Neuronal stem cell (in vitro differentiated cells): Measurements from ENCODE around the gene SYPL2.
"Not testable (repeated sequence)": the region's sequence is repeated elsewhere in the genome, so short reads cannot be mapped to it uniquely, and the experiment has no call there.

ENCODE experiments used
- DNase-seq: peaks from one replicate; pipeline ENCODE4 v3.0.0-alpha.2; 2013; ENCODE audit warnings: low spot score
- H2AFZ ChIP-seq: one replicate; pipeline ENCODE4 v1.6.1; 2013; ENCODE audit warnings: mild to moderate bottlenecking, low read length, inconsistent platforms
- H2AK5ac ChIP-seq: 2 replicates; pipeline ENCODE4 v1.6.1; 2013; ENCODE audit warnings: low read depth, mild to moderate bottlenecking, inconsistent platforms, low read length, moderate library complexity, mixed read lengths
- H2BK120ac ChIP-seq: 2 replicates; pipeline ENCODE4 v1.6.1; 2013; ENCODE audit warnings: low read depth, mild to moderate bottlenecking, inconsistent platforms, low read length, moderate library complexity, mixed read lengths
- H2BK12ac ChIP-seq: one replicate; pipeline ENCODE4 v1.6.1; 2013; ENCODE audit warnings: low read length, inconsistent platforms
- H2BK15ac ChIP-seq: 2 replicates; pipeline ENCODE4 v1.6.1; 2013; ENCODE audit warnings: mild to moderate bottlenecking, low read length, inconsistent platforms, mixed read lengths
- H2BK5ac ChIP-seq: one replicate; pipeline ENCODE4 v1.6.1; 2013; ENCODE audit warnings: inconsistent platforms, mild to moderate bottlenecking, low read length, moderate library complexity
- H3K14ac ChIP-seq: one replicate; pipeline ENCODE4 v1.6.1; 2013; ENCODE audit warnings: low read length, inconsistent platforms
- H3K18ac ChIP-seq: 2 replicates; pipeline ENCODE4 v1.6.1; 2013; ENCODE audit warnings: low read length, inconsistent platforms
- H3K23ac ChIP-seq: 2 replicates; pipeline ENCODE4 v1.6.1; 2013; ENCODE audit warnings: low read depth, mild to moderate bottlenecking, mixed read lengths, low read length, inconsistent platforms; ENCODE audit not compliant: poor library complexity
- H3K27ac ChIP-seq: replicated peaks from 3 replicates; pipeline ENCODE4 v1.5.1; 2013; ENCODE audit warnings: low read length, inconsistent platforms
- H3K27me3 ChIP-seq, 3 experiments: 2 replicates each; pipeline ENCODE4 v1.6.1; 2013; ENCODE audit warnings: low read length in 3 of 3, mild to moderate bottlenecking in 2 of 3, inconsistent platforms in 1 of 3, low read depth in 1 of 3, mixed read lengths in 1 of 3, moderate library complexity in 1 of 3; ENCODE audit not compliant: control insufficient read depth in 3 of 3, insufficient read depth in 3 of 3
- H3K36me3 ChIP-seq, 2 donors: replicated peaks in 1 of 2; 2 replicates each; pipeline ENCODE4 v1.6.1; 2013; ENCODE audit warnings: low read length in 2 of 2; ENCODE audit not compliant: control insufficient read depth in 2 of 2, insufficient read depth in 2 of 2
- H3K4ac ChIP-seq: 2 replicates; pipeline ENCODE4 v1.6.1; 2013; ENCODE audit warnings: inconsistent platforms, mild to moderate bottlenecking, low read length, moderate library complexity
- H3K4me1 ChIP-seq, 2 donors: 1 replicate in 1 of 2; 2 replicates in 1 of 2; pipeline ENCODE4 v1.6.1; 2013; ENCODE audit warnings: low read length in 2 of 2, low read depth in 1 of 2; ENCODE audit not compliant: control insufficient read depth in 2 of 2, insufficient read depth in 1 of 2
- H3K4me2 ChIP-seq: one replicate; pipeline ENCODE4 v1.6.1; 2013; ENCODE audit warnings: mild to moderate bottlenecking, low read length, inconsistent platforms; ENCODE audit not compliant: insufficient read depth, poor library complexity, severe bottlenecking
- H3K4me3 ChIP-seq, 2 donors: 2 replicates each; pipeline ENCODE4 v1.5.1; 2013; ENCODE audit warnings: low read length in 2 of 2, mild to moderate bottlenecking in 2 of 2, inconsistent platforms in 1 of 2, moderate library complexity in 1 of 2
- H3K79me1 ChIP-seq: one replicate; pipeline ENCODE4 v1.6.1; 2013; ENCODE audit warnings: low read depth, mild to moderate bottlenecking, inconsistent platforms, low read length, moderate library complexity
- H3K9ac ChIP-seq: one replicate; pipeline ENCODE4 v1.6.1; 2013; ENCODE audit warnings: mild to moderate bottlenecking, low read depth, low read length, inconsistent platforms; ENCODE audit not compliant: poor library complexity
- H3K9me3 ChIP-seq, 2 donors: replicated peaks in 1 of 2; 2 replicates each; pipeline versions ENCODE3 to v1.6.1; 2013; ENCODE audit warnings: low read length in 2 of 2, mild to moderate bottlenecking in 2 of 2, inconsistent platforms in 1 of 2, low read depth in 1 of 2, mixed read lengths in 1 of 2, moderate library complexity in 1 of 2; ENCODE audit not compliant: control insufficient read depth in 2 of 2, insufficient read depth in 1 of 2
- H4K8ac ChIP-seq: one replicate; pipeline ENCODE4 v1.6.1; 2013; ENCODE audit warnings: low read depth, mild to moderate bottlenecking, inconsistent platforms, low read length, moderate library complexity
- H4K91ac ChIP-seq: one replicate; pipeline ENCODE4 v1.6.1; 2013; ENCODE audit warnings: low read length, low read depth, mild to moderate bottlenecking, inconsistent platforms; ENCODE audit not compliant: poor library complexity
- WGBS, 2 donors: extraction: QIAGEN DNeasy Blood & Tissue Kit; methylation state at CpG; one replicate each; pipeline ENCODE4 v1.1.7; 2013; ENCODE audit warnings: missing lambda C conversion rate in 2 of 2, mixed read lengths in 1 of 2; ENCODE audit not compliant: insufficient read length in 2 of 2, insufficient replicate concordance in 1 of 2; ENCODE audit errors: extremely low coverage in 2 of 2; 5-methylcytosine and 5-hydroxymethylcytosine counted together

The SYPL2 gene

DNA sequence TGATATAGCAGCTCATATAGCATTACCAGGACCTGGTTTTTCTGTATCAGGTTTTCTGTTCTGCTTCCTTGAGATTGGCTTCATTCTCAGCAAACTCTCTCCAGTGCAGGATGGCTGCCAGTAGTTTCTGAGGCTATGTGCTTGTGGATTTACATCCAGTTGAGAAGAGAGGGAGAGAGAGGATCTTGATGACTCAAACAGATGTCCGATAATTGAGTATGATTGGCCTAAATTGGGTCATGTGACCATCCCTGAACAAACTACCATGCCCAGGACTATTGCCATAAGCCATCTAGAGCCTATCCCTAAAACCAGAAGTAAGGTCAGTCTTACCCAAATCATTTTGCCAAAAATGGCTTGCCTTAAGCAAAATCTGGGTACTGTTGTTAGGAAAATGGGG lies 22.0 kb upstream of the SYPL2 start:
- no peaks in the 10 kb centered on the region for H3K36me3 ChIP-seq
- no peak overlapping the region for H2BK15ac ChIP-seq

DNA sequence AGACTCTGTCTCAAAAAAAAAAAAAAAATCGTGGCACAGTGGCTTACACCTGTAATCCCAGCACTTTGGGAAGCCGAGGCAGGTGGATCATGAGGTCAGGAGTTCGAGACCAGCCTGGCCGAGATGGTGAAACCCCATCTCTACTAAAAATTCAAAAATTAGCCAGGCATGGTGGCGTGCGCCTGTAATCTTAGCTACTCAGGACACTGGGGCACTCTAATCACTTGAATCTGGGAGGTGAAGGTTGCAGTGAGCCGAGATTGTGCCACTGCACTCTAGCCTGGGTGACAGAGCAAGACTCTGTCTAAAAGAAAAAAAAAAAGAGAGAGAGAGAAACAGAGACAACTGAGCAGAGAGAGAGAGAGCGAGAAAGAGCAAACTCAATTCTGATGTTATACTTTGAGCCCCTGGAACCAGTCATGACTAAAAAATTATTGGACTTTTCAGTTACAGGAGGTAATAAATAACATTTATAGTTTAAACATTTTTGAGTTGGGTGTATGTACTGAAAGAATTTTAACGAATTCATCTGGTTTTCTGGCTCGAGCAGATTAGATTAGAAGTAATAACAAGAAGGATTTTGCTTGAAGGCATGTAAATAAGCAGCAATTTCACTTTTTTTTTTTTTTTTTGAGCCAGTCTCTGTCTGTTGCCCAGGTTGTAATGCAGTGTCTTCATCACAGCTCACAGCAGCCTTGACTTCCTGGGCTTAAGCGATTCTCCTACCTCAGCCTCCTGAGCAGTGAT lies 20.2 kb upstream of the SYPL2 start:
- not testable (repeated sequence) for H2AK5ac ChIP-seq, H2BK12ac ChIP-seq, DNase-seq, H3K27ac ChIP-seq, H3K23ac ChIP-seq, H2BK120ac ChIP-seq, H4K8ac ChIP-seq, H3K4me3 ChIP-seq, H3K9me3 ChIP-seq, H2BK5ac ChIP-seq, H4K91ac ChIP-seq, H3K4me1 ChIP-seq, H2AFZ ChIP-seq, H3K79me1 ChIP-seq, H3K4me2 ChIP-seq, H3K18ac ChIP-seq, H3K4ac ChIP-seq, H2BK15ac ChIP-seq, H3K36me3 ChIP-seq, H3K14ac ChIP-seq, H3K9ac ChIP-seq
- H3K27me3 ChIP-seq: peaks cover 0 to 36% (median 0%) of the 10 kb centered on the region in 3 experiments
- no CpG with 5 or more reads among the region's 11 CpGs for WGBS, 2 donors

More for the DNA sequence above, 22.0 kb upstream of the SYPL2 start:
- H3K18ac ChIP-seq: no peak overlapping the region
- DNase-seq: no peak
- H2BK120ac ChIP-seq: no peak overlapping the region
- H2BK12ac ChIP-seq: no peak overlapping the region
- no peak overlapping the region for H4K8ac ChIP-seq
- H3K4me2 ChIP-seq: no peak overlapping the region
- no peaks in the 10 kb centered on the region for H3K4me1 ChIP-seq
- no peak overlapping the region for H3K4ac ChIP-seq
- H2BK5ac ChIP-seq: no peak overlapping the region
- no peak overlapping the region for H3K9ac ChIP-seq
- peaks cover 0 to 36% (median 0%) of the 10 kb centered on the region in 3 experiments for H3K27me3 ChIP-seq
- H4K91ac ChIP-seq: no peak overlapping the region
- H3K14ac ChIP-seq: no peak overlapping the region
- peaks cover 0 to 5% of the 10 kb centered on the region in 2 donors for H3K9me3 ChIP-seq
- H3K27ac ChIP-seq: no peak overlapping the region
- WGBS, 2 donors: no CpG with 5 or more reads among the region's 1 CpG
- H3K4me3 ChIP-seq: no peak overlapping the region
- no peak overlapping the region for H2AK5ac ChIP-seq
- no peak overlapping the region for H3K23ac ChIP-seq
- no peak overlapping the region for H2AFZ ChIP-seq
- no peaks in the 10 kb centered on the region for H3K79me1 ChIP-seq

DNA sequence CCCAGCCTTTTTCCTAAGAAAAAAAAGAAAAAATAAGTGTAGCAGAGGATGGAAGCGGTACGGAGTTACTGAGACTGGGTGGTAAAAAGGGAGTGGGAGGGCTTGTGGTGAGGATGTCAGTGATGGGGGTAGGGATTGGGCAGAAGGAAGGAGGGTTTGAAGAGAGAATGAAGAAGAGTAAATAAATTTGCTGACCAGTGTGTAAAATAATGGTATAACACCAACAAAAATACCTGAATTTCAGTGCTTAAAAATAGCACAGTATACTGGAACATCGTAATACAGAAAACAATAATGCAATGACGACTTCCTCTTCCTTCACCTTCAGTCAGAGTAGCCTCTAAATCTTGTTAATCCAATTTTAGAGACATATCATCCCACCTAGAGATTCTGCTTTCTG lies 18.8 kb upstream of the SYPL2 start:
- no peak overlapping the region for H3K14ac ChIP-seq
- H3K9me3 ChIP-seq: peaks cover 0 to under 1% of the 10 kb centered on the region in 2 donors
- no peak overlapping the region for H2AFZ ChIP-seq
- H2BK5ac ChIP-seq: no peak overlapping the region
- no peaks in the 10 kb centered on the region for H3K4me1 ChIP-seq
- H3K79me1 ChIP-seq: no peaks in the 10 kb centered on the region
- no peak overlapping the region for H4K8ac ChIP-seq
- H2BK15ac ChIP-seq: no peak overlapping the region
- no peak overlapping the region for H3K9ac ChIP-seq
- peaks cover 0 to 32% (median 0%) of the 10 kb centered on the region in 3 experiments for H3K27me3 ChIP-seq
- H4K91ac ChIP-seq: no peak overlapping the region
- H2AK5ac ChIP-seq: no peak overlapping the region
- no peaks in the 10 kb centered on the region for H3K36me3 ChIP-seq
- no peak for DNase-seq
- no peak overlapping the region for H3K27ac ChIP-seq
- H2BK120ac ChIP-seq: no peak overlapping the region
- no peak overlapping the region for H3K23ac ChIP-seq
- H3K4me2 ChIP-seq: no peak overlapping the region
- no peak overlapping the region for H3K4me3 ChIP-seq
- no peak overlapping the region for H3K4ac ChIP-seq
- no peak overlapping the region for H3K18ac ChIP-seq
- no CpG with 5 or more reads among the region's 4 CpGs for WGBS, 2 donors
- H2BK12ac ChIP-seq: no peak overlapping the region

DNA sequence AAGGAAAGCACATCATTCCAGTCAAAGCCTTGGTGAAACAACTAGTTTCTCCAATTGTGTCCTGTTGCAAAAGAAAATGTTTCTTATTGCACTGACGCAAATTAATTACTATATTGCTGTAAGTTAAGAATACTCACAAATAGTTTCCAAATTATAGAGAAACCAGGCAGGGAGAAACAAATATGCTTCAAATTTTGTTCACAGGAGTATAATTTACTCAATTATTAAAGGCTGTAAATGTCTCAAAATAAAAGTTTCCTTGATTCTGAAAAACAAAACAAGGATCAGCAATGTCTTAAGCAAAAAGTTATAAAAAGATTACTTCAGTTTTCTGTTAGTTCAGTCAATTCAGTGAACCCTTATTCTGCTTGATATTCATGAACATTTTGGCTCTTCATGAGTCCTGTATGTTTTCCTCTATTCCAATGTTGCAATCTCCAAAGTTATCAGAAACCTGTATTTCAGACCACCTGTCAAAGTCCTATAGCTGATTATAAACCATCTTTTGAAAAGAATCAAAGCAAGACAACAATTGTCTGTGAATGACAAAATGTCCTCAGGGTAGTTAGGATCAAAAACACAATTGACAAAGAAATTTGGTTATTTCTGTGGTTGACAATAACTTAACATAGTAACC lies 11.7 kb upstream of the SYPL2 start:
- no CpG with 5 or more reads among the region's 1 CpG for WGBS, 2 donors

More for the DNA sequence above, 11.7 kb upstream of the SYPL2 start:
- Histone ChIP-seq H2AFZ (no peak overlapping the region), H3K4me1 (no peaks in the 10 kb centered on the region), H3K27ac (no peak overlapping the region), H2BK5ac (no peak overlapping the region), H2BK12ac (no peak overlapping the region), H3K27me3 (peaks cover 0 to 6% (median 0%) of the 10 kb centered on the region in 3 experiments), H3K79me1 (no peaks in the 10 kb centered on the region), H3K36me3 (no peaks in the 10 kb centered on the region), H4K91ac (no peak overlapping the region), H2AK5ac (no peak overlapping the region), H2BK15ac (no peak overlapping the region), H3K4me3 (no peak overlapping the region), H3K18ac (no peak overlapping the region), H4K8ac (no peak overlapping the region), H3K4ac (no peak overlapping the region), H3K14ac (no peak overlapping the region), H2BK120ac (no peak overlapping the region), H3K9me3 (peaks cover 4 to 11% of the 10 kb centered on the region in 2 donors), H3K4me2 (no peak overlapping the region), H3K23ac (no peak overlapping the region), H3K9ac (no peak overlapping the region)
- DNase-seq: no peak
